ENCODE results near the gene TAB2.

DNA sequence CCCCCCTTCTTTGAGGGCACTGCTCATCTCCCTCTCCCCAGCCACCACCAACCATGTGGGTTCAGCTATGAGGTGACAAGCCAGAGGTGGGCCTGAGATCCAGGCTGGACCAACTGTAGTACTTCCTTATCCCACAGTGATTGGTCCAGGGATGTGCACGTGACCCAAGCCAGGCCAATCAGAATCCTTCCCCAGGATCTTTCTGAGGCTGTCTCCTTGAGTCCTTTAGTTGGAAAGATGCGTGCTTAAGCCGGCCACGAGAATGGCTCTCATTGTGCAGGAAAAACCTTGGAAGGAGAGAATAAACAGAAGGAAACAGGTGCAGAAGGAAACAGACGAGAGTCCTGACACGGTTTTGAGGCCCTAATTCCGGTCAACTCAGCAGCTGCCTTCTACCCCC lies 128.1 kb downstream of the TAB2 start:
- TF ChIP-seq, protein P1, sequence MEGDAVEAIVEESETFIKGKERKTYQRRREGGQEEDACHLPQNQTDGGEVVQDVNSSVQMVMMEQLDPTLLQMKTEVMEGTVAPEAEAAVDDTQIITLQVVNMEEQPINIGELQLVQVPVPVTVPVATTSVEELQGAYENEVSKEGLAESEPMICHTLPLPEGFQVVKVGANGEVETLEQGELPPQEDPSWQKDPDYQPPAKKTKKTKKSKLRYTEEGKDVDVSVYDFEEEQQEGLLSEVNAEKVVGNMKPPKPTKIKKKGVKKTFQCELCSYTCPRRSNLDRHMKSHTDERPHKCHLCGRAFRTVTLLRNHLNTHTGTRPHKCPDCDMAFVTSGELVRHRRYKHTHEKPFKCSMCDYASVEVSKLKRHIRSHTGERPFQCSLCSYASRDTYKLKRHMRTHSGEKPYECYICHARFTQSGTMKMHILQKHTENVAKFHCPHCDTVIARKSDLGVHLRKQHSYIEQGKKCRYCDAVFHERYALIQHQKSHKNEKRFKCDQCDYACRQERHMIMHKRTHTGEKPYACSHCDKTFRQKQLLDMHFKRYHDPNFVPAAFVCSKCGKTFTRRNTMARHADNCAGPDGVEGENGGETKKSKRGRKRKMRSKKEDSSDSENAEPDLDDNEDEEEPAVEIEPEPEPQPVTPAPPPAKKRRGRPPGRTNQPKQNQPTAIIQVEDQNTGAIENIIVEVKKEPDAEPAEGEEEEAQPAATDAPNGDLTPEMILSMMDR (IDR thresholded peaks at IDR 0.05; ENCODE audit: low read depth, low read length, poor library complexity, severe bottlenecking) = no peak
- TF ChIP-seq EZH2phosphoT487 (IDR thresholded peaks at IDR 0.05; ENCODE audit: borderline replicate concordance, low read length) = no peak

Data from DOHH2 (cell line).